ENCODE results near the gene KIF23.

The KIF23 gene

GRCh38 chr15:69497667-69498066 lies 83.5 kb downstream of the KIF23 start:
- DNase-seq, result no peak
